HepG2 (cell line): Measurements from ENCODE around the gene SLC16A5. TPM values are rescaled to one million over a fixed set of nuclear protein-coding genes. Genes with fewer than 3 reads are reported as not detected.

Experiments used
- ARID2 ChIP-seq: sonication (generic); formaldehyde crosslinking; IDR thresholded peaks from 2 replicates; pipeline ENCODE4 v1.8.1; 2022; ENCODE audit warnings: mild to moderate bottlenecking, missing genetic modification reagents, borderline replicate concordance
- BRD4 ChIP-seq: sonication (generic); formaldehyde crosslinking; IDR thresholded peaks from 2 replicates; pipeline ENCODE4 v1.4.0; 2020; ENCODE audit warnings: missing genetic modification reagents
- EHMT2 ChIP-seq: fragments of 200-600 bp; sonication (generic); IDR thresholded peaks from 2 replicates; pipeline ENCODE4 v1.7.0; 2017; ENCODE audit warnings: antibody characterized with exemption, low read depth, low read length, borderline replicate concordance
- ELF3 ChIP-seq: IDR thresholded peaks from 2 replicates; pipeline ENCODE4 v1.6.1; 2016; ENCODE audit warnings: missing genetic modification reagents, missing compliant biosample characterization
- ETV6 ChIP-seq: sonication (generic); formaldehyde crosslinking; conservative IDR thresholded peaks from 2 replicates; pipeline ENCODE4 v1.4.0; 2020; ENCODE audit warnings: missing genetic modification reagents
- FOXJ3 ChIP-seq: sonication (generic); formaldehyde crosslinking; IDR thresholded peaks from 2 replicates; pipeline ENCODE4 v1.4.0; 2020; ENCODE audit warnings: missing genetic modification reagents, mild to moderate bottlenecking, borderline replicate concordance
- GATA4 ChIP-seq: sonication (generic); IDR thresholded peaks from 2 replicates; pipeline ENCODE4 v1.6.1; 2016; ENCODE audit warnings: antibody characterized with exemption, low read depth, borderline replicate concordance
- KDM5B ChIP-seq: sonication (generic); formaldehyde crosslinking; IDR thresholded peaks from 2 replicates; pipeline ENCODE4 v1.4.0; 2020; ENCODE audit warnings: missing genetic modification reagents, mild to moderate bottlenecking, borderline replicate concordance
- NFE2L2 ChIP-seq: fragments of 150-350 bp; IDR thresholded peaks from 2 replicates; pipeline ENCODE4 v1.6.1; 2014; ENCODE audit warnings: low read length
- RBFOX2 ChIP-seq: fragments of 200-400 bp; formaldehyde crosslinking; IDR thresholded peaks from 2 replicates; pipeline ENCODE4 v1.6.1; 2017; ENCODE audit warnings: low read depth, mild to moderate bottlenecking, low read length
- RELA ChIP-seq: sonication (generic); formaldehyde crosslinking; IDR thresholded peaks from 2 replicates; pipeline ENCODE4 v1.4.0; 2020; ENCODE audit warnings: missing genetic modification reagents
- REPIN1 ChIP-seq: sonication (generic); formaldehyde crosslinking; IDR thresholded peaks from 2 replicates; pipeline ENCODE4 v1.8.0; 2022; ENCODE audit warnings: missing genetic modification reagents, low read depth, mild to moderate bottlenecking, borderline replicate concordance
- SMC3 ChIP-seq: IDR thresholded peaks from 2 replicates; pipeline ENCODE4 v1.6.1; 2011; ENCODE audit warnings: low read length, improper control_type of control experiment
- TOE1 ChIP-seq: sonication (generic); formaldehyde crosslinking; IDR thresholded peaks from 2 replicates; pipeline ENCODE4 v1.4.0; 2020; ENCODE audit warnings: mild to moderate bottlenecking, missing genetic modification reagents
- XRCC5 ChIP-seq: fragments of 200-400 bp; formaldehyde crosslinking; optimal IDR thresholded peaks from 2 replicates; pipeline ENCODE3; 2017; ENCODE audit warnings: mild to moderate bottlenecking, low read length
- ZNF543 ChIP-seq: sonication (generic); formaldehyde crosslinking; IDR thresholded peaks from 2 replicates; pipeline ENCODE4 v1.4.0; 2020; ENCODE audit warnings: mild to moderate bottlenecking, missing genetic modification reagents
- ZNF660 ChIP-seq: sonication (generic); formaldehyde crosslinking; IDR thresholded peaks from 2 replicates; pipeline ENCODE4 v1.5.1; 2020; ENCODE audit warnings: mild to moderate bottlenecking, low read depth, missing genetic modification reagents, borderline replicate concordance
- ZNF672 ChIP-seq: sonication (generic); formaldehyde crosslinking; IDR thresholded peaks from 2 replicates; pipeline ENCODE4 v1.8.1; 2022; ENCODE audit warnings: missing genetic modification reagents
- polyA plus RNA-seq, 8 experiments: library from polyadenylated mRNA; depleted of rRNA in 3 of 8; stranded (reverse) in 7 of 8; unstranded in 1 of 8; fragments of >200 nt; fragmentation: Illumina TruSeq in 4 of 8; extraction: Trizol in 4 of 8; gene quantifications; 2 replicates each; pipeline versions ENCODE4 v1.2.1 to v1.2.3, GENCODE V29; 2011 to 2016; ENCODE audit warnings: low read depth in 4 of 8, missing spikeins in 1 of 8, mixed read lengths in 1 of 8; ENCODE audit not compliant: insufficient read depth in 1 of 8
- total RNA-seq, 5 experiments: library from RNA; depleted of rRNA; stranded (reverse); fragments of >200 nt; fragmentation: Illumina TruSeq; extraction: Trizol; gene quantifications; 2 replicates each; pipeline ENCODE4 v1.2.3, GENCODE V29; 2016; ENCODE audit warnings: low read depth in 1 of 5
- TF ChIP-seq, protein P1 (sequence below): sonication (generic); formaldehyde crosslinking; IDR thresholded peaks from 2 replicates; pipeline ENCODE4 v1.5.1; 2020; ENCODE audit warnings: mild to moderate bottlenecking, missing genetic modification reagents, moderate library complexity
- TF ChIP-seq, protein P2 (sequence below): IDR thresholded peaks from 2 replicates; pipeline ENCODE4 v1.6.1; 2018; ENCODE audit warnings: missing genetic modification reagents, mild to moderate bottlenecking, missing compliant biosample characterization
- TF ChIP-seq, protein P3 (sequence below): sonication (generic); formaldehyde crosslinking; IDR thresholded peaks from 2 replicates; pipeline ENCODE4 v1.4.0; 2020; ENCODE audit warnings: missing genetic modification reagents
- TF ChIP-seq, protein P4 (sequence below): sonication (generic); formaldehyde crosslinking; IDR thresholded peaks from 2 replicates; pipeline ENCODE4 v1.5.0; 2020; ENCODE audit warnings: missing genetic modification reagents

The SLC16A5 gene
- total and polyA plus RNA-seq, 2 of the 13 experiments (the other 11 are each of a cell fraction or from before 2014, with no cell fraction given) = 0.69 to 5.6 TPM

GRCh38 chr17:75109407-75110233, 21.9 kb downstream of the SLC16A5 start, which contains the start of gene ARMC7 (continued):
- TF ChIP-seq, protein P1, sequence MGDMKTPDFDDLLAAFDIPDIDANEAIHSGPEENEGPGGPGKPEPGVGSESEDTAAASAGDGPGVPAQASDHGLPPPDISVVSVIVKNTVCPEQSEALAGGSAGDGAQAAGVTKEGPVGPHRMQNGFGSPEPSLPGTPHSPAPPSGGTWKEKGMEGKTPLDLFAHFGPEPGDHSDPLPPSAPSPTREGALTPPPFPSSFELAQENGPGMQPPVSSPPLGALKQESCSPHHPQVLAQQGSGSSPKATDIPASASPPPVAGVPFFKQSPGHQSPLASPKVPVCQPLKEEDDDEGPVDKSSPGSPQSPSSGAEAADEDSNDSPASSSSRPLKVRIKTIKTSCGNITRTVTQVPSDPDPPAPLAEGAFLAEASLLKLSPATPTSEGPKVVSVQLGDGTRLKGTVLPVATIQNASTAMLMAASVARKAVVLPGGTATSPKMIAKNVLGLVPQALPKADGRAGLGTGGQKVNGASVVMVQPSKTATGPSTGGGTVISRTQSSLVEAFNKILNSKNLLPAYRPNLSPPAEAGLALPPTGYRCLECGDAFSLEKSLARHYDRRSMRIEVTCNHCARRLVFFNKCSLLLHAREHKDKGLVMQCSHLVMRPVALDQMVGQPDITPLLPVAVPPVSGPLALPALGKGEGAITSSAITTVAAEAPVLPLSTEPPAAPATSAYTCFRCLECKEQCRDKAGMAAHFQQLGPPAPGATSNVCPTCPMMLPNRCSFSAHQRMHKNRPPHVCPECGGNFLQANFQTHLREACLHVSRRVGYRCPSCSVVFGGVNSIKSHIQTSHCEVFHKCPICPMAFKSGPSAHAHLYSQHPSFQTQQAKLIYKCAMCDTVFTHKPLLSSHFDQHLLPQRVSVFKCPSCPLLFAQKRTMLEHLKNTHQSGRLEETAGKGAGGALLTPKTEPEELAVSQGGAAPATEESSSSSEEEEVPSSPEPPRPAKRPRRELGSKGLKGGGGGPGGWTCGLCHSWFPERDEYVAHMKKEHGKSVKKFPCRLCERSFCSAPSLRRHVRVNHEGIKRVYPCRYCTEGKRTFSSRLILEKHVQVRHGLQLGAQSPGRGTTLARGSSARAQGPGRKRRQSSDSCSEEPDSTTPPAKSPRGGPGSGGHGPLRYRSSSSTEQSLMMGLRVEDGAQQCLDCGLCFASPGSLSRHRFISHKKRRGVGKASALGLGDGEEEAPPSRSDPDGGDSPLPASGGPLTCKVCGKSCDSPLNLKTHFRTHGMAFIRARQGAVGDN = peak; percentile 95
- TF ChIP-seq ELF3 (CRISPR knock-in tag) = peak; percentile 41
- TF ChIP-seq ZNF672 (CRISPR knock-in tag) = no peak
- TF ChIP-seq, protein P2, sequence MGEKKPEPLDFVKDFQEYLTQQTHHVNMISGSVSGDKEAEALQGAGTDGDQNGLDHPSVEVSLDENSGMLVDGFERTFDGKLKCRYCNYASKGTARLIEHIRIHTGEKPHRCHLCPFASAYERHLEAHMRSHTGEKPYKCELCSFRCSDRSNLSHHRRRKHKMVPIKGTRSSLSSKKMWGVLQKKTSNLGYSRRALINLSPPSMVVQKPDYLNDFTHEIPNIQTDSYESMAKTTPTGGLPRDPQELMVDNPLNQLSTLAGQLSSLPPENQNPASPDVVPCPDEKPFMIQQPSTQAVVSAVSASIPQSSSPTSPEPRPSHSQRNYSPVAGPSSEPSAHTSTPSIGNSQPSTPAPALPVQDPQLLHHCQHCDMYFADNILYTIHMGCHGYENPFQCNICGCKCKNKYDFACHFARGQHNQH (CRISPR knock-in tag) = peak; percentile 21; the same call in 1 of the 2 replicates
- TF ChIP-seq, protein P3, sequence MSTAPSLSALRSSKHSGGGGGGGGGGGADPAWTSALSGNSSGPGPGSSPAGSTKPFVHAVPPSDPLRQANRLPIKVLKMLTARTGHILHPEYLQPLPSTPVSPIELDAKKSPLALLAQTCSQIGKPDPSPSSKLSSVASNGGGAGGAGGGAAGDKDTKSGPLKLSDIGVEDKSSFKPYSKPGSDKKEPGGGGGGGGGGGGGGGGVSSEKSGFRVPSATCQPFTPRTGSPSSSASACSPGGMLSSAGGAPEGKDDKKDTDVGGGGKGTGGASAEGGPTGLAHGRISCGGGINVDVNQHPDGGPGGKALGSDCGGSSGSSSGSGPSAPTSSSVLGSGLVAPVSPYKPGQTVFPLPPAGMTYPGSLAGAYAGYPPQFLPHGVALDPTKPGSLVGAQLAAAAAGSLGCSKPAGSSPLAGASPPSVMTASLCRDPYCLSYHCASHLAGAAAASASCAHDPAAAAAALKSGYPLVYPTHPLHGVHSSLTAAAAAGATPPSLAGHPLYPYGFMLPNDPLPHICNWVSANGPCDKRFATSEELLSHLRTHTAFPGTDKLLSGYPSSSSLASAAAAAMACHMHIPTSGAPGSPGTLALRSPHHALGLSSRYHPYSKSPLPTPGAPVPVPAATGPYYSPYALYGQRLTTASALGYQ = peak; percentile 33; the same call in 1 of the 2 replicates
- 0 out of 2 replicates have a peak, but pooled peaks have one; percentile 23 for TF ChIP-seq BRD4 (CRISPR knock-in tag)
- peak; percentile 49; the same call in 1 of the 2 replicates for TF ChIP-seq REPIN1 (CRISPR knock-in tag)
- TF ChIP-seq KDM5B = peak; percentile 68
- TF ChIP-seq, protein P4, sequence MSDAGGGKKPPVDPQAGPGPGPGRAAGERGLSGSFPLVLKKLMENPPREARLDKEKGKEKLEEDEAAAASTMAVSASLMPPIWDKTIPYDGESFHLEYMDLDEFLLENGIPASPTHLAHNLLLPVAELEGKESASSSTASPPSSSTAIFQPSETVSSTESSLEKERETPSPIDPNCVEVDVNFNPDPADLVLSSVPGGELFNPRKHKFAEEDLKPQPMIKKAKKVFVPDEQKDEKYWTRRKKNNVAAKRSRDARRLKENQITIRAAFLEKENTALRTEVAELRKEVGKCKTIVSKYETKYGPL = peak; percentile 32; the same call in 1 of the 2 replicates
- no peak for TF ChIP-seq TOE1 (CRISPR knock-in tag)
- TF ChIP-seq NFE2L2 = no peak
- TF ChIP-seq ETV6 (CRISPR knock-in tag) = 0 out of 2 replicates have a peak, but pooled peaks have one; percentile 55
- TF ChIP-seq ZNF543 (CRISPR knock-in tag) = no peak
- no peak for TF ChIP-seq SMC3
- TF ChIP-seq FOXJ3 (CRISPR knock-in tag) = no peak
- TF ChIP-seq ARID2 = no peak
- 0 out of 2 replicates have a peak, but pooled peaks have one; percentile 26 for TF ChIP-seq GATA4
- peak; percentile 75 for TF ChIP-seq XRCC5
- no peak for TF ChIP-seq EHMT2
- no peak for TF ChIP-seq ZNF660 (CRISPR knock-in tag)
- peak; percentile 93 for TF ChIP-seq RBFOX2
- no peak for TF ChIP-seq RELA (CRISPR knock-in tag)
